ENCODE results near the gene DYSF.

Gene DYSF

GRCh38 chr2:71477231-71477691 is 23.9 kb downstream of the DYSF start:
- no peaks in the 10 kb centered on the region for H3K4me1 ChIP-seq (ENCODE audit: control insufficient read depth, insufficient read depth, low read length)
- CTCF ChIA-PET: interaction anchor here (0.7 to 4.1 kb wide), 3 partner anchors 16 to 1438 kb away, joined by 3 to 22 read pairs (median 6); no protein-coding TSS in a partner anchor
- H3K4me3 ChIP-seq (ENCODE audit: low read depth, low read length): no peak overlapping the region
- no peaks in the 10 kb centered on the region for H3K36me3 ChIP-seq (ENCODE audit: control insufficient read depth in 2 of 2, insufficient read depth in 1 of 2, low read length in 2 of 2)
- POLR2A ChIA-PET: interaction anchor here (1.0 kb wide), 1 partner anchor 25 kb away, joined by 4 read pairs; no protein-coding TSS in a partner anchor
- H3K27ac ChIP-seq (ENCODE audit: extremely low read depth, low read depth, low read length): no peak overlapping the region
- TF ChIP-seq ZNF768 (tag by site-specific recombination; IDR thresholded peaks at IDR 0.05) (no peak), ZSCAN5A (tag by site-specific recombination; IDR thresholded peaks at IDR 0.05) (no peak), PRDM6 (tag by site-specific recombination; IDR thresholded peaks at IDR 0.05) (no peak), KLF9 (tag by site-specific recombination; IDR thresholded peaks at IDR 0.05; ENCODE audit: low read depth) (no peak), ZNF362 (tag by site-specific recombination; IDR thresholded peaks at IDR 0.05) (no peak), ZNF404 (tag by site-specific recombination; IDR thresholded peaks at IDR 0.05) (no peak), ZBTB17 (tag by site-specific recombination; IDR thresholded peaks at IDR 0.05) (no peak), YY2 (tag by site-specific recombination; IDR thresholded peaks at IDR 0.05) (no peak), ZNF341 (tag by site-specific recombination; IDR thresholded peaks at IDR 0.05; ENCODE audit: low read depth) (no peak), ZNF202 (tag by site-specific recombination; IDR thresholded peaks at IDR 0.05; ENCODE audit: borderline replicate concordance) (no peak), GFI1B (tag by site-specific recombination; IDR thresholded peaks at IDR 0.05) (no peak)
- H3K9me3 ChIP-seq (ENCODE audit: control insufficient read depth, insufficient read depth, low read depth, low read length): no peaks in the 10 kb centered on the region

- TF ChIP-seq ZNF488 (tag by site-specific recombination; IDR thresholded peaks at IDR 0.05) (no peak), ZNF23 (tag by site-specific recombination; IDR thresholded peaks at IDR 0.05; ENCODE audit: borderline replicate concordance) (no peak), ZNF280C (tag by site-specific recombination; IDR thresholded peaks at IDR 0.05) (no peak), ZNF335 (tag by site-specific recombination; conservative IDR thresholded peaks at IDR 0.05) (no peak), OSR2 (tag by site-specific recombination; IDR thresholded peaks at IDR 0.05) (no peak)
- CTCF ChIA-PET: no interaction called here
- H3K27ac ChIP-seq (ENCODE audit: extremely low read depth, low read depth, low read length): no peak overlapping the region
- no peaks in the 10 kb centered on the region for H3K36me3 ChIP-seq (ENCODE audit: control insufficient read depth in 2 of 2, insufficient read depth in 1 of 2, low read length in 2 of 2)
- H3K9me3 ChIP-seq (ENCODE audit: control insufficient read depth, insufficient read depth, low read depth, low read length): no peaks in the 10 kb centered on the region
- POLR2A ChIA-PET: no interaction called here
- no peaks in the 10 kb centered on the region for H3K4me1 ChIP-seq (ENCODE audit: control insufficient read depth, insufficient read depth, low read length)
- H3K4me3 ChIP-seq (ENCODE audit: low read depth, low read length): no peak overlapping the region
These were observed 25.4 kb downstream of the DYSF start for GRCh38 chr2:71478806-71479205.

All from HEK293 (cell line).